HS-27A (cell line): ENCODE results near the gene TPD52L1.

ENCODE experiments used
- DNase-seq: peaks from one replicate; pipeline ENCODE4 v3.0.0-alpha.2; 2012; ENCODE audit warnings: low read depth, missing footprints

Gene TPD52L1

DNA sequence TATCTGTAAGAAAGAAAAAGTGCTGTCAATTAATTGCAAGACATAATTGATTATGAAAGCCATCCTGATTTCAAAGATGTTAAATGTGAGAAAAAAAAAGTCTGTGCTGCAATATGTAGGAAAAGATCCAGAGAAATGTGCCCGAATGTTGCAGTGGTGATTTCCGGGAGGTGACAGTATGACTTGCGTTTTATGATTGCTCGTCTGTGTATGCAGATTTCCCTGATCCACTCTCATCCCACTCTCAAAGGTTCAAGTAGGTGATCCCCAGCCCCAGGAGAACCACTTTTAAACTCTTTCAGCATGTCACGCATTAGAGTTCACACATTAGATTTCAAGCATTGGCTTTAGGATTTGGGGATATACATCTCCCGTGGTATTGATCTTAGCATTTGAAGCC is 57.8 kb downstream of the TPD52L1 start:
- DNase-seq: no peak

DNA sequence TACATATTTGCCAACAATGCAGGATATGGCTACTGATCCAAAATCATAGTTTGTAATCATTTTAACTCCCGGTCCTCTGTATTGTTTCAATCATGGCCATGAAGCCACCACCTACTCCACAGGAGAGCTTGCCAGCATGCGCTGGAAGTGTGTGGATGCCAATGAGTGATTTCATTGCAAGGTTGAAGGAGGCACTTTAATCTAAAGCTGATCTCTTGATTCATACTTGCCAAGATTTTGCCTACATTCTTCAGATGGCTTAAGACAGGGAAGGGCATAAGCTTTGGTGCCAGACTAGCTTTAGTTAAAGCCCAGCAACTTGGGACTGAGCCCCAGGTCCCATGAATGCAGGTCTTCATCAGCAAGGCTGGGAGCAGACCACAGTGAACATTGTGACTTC is 58.8 kb downstream of the TPD52L1 start:
- no peak for DNase-seq

DNA sequence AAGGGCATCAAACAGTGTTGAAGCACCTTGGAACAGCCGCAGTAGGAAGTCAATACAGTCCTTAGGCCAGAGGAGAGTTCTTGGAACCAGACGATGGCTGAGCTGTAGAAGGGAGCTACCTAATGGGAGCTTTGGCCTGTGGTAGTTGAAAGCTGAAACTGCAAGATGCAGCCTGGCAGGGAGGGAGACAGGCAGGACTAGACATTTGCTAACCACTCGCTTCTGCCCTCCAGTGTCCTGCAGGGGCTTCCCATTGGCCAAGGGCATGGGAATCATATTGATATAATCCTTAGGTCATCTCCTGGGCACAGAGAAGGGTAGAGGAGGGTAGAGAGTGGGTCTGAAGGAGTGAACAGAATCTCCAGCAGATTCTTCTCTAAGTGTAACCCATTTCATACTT is 60.4 kb downstream of the TPD52L1 start:
- no peak for DNase-seq

DNA sequence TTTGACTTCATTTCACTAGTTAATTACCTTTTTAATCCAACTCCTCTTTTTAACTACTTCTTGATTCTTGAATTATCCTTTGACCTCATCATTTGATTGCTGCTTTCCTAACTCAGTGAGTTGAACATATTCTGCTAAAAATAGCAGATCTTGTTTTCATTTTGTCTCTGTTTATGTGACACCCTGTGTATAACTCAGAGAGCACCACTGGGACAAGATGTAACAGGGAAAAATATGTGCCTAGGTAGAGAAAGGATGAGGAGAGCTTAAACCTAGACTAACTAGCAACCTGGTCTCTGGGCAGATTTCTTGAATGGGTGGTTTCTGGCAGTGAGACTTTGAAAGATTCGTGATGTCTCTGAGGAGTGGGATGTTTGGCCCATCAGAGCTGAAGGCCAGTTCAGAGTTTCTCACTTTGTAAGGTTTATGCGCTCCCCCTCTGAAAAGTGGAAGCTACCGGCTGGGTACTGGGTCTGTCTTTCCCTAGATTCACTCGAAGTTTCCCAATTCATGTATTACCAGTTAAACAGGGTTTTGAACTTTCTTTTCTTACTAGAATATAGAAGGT is 61.8 kb downstream of the TPD52L1 start:
- no peak for DNase-seq

DNA sequence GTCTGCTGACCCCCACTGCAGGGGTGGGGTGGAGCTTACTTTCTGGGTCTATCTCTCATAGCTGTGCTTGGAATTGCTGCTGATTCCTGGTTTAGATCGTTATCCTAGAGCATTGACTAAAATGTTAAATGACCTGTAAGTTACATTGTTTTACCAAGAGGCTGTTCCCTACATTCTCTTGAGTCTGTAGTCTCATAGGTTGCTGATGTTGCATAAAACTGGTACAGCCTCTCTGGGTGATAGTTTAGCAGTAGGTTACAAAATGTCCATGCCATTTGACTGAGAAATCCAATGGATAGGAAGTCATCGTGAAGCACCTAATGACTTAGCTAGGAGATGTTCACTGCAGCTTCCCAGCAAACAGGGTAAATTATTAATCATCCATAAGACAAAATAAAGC is 62.4 kb downstream of the TPD52L1 start:
- DNase-seq: no peak

DNA sequence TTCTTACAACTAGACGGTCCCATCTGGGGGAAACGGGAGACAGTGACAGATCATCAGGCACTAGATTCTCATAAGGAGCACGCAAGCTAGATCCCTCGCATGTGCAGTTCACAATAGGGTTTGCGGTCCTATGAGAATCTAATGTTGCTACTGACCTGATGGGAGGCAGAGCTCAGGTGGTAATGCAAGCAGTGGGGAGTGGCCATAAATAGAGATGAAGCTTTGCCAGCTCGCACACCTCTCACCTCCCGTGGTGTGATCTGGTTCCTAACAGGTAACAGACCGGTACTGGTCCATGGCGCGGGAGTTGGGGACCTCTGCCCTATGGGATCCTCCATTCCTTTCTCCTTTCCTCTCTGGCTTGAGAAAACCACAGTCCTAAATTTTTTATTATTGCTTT is 63.8 kb downstream of the TPD52L1 start:
- no peak for DNase-seq

DNA sequence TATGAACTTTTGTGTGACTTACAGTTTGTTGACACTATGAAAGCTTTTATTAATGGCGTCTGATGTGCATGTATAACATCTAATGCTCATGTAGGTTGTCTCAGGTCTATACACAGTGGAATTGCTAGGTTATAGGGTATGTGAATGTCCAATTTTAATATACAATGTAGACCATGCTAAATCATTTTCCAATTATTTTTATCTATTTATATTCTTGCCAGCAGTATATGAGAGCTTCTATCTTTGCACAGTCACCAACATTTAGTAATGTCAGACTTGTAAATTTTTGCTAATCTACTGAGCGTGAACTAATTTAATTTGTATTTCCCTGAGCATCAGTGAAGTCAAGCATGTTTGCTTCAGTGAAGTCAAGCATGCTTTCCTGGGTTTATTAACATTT is 64.4 kb downstream of the TPD52L1 start:
- DNase-seq: no peak

DNA sequence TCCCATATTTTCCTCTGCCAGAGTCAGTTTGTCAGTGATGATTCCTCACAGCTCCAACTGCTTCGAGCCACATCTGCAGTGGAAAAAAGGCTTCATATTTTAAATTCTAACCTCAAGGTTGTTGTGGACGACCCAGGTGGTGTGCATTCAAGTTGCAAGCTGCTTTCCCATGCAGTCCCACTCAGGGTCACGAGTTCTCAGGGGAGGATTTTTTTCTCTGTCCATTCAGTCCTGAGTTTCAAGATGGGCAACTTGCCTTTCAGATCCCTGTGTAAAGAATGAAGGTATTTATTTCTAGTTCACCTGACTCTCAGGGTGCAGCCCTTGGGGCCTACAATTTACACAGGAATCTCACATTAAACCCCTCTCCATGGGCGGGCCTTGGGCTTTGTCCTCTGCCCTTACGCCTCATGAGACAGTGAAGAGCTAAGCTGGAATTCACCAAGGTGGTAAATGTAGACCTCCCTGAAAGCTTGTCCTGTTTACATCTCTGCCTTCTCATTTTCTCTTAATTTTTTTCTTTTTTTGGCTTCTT is 65.9 kb downstream of the TPD52L1 start:
- DNase-seq: no peak

- no peak for DNase-seq
Observed at GRCh38 chr6:125220712-125221111, 67.1 kb downstream of the TPD52L1 start.

DNA sequence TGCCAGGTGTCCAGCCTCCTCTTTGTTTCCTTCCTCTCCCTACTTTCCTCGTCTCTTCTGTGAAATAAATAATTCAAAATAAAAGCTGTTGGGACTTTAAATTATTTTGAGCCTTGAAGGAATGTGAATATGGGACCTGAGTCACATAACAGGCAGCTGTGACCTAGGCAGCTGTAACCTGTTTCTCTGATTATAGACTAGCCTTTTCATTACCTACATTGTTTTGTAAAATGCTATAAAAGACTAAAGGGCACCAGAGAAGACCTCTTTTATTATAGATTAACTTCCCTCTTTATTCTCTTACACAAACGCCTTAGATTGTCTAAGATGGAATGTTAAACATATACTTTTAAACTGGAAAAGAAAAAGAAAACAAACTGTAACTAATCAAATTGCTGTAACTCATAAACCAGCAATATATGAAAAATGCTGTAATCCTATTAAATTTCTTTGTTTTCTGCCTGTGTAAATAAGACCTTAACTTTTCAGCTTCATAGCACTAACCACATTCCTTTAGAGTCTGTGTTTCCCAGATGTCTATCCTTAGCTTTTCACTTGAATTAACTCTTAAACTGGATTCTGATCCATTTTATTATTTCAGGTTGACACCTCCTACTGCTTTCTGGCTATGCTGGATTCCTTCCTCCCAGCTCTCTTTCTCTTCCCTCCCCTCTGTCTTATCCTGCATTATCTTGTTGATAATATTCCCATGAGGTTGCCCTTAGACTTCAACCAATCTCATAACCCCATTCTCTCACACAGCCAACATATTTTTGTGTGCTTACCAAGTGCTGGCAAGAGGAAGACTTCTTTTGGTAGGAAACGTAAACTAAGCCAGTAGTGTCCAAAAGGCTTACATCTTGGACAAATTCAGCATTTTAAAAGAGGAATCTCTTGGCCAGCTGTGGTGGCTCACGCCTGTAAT is 69.2 kb downstream of the TPD52L1 start:
- no peak for DNase-seq

- no peak for DNase-seq
Observed at GRCh38 chr6:125224231-125224861, 70.8 kb downstream of the TPD52L1 start.

DNA sequence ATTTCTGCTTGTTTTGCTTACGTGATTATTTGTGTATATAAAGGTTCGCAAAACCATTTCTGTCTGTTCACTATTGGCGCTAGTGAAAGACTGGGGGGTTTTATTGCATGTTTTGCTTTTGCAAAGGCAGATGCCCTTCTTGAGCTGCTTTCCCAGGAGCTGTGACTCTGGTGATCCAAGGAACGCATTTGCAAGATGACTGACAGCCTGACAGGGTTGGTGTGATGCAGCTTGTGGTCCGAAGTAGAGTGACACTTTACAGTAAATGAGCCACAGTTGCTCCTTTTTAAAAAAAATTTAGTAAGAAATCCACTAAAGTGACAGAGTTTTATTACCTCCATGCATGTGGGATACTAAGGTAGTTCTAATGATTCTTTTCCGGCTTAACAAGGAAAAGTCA is 73.7 kb downstream of the TPD52L1 start:
- no peak for DNase-seq

DNA sequence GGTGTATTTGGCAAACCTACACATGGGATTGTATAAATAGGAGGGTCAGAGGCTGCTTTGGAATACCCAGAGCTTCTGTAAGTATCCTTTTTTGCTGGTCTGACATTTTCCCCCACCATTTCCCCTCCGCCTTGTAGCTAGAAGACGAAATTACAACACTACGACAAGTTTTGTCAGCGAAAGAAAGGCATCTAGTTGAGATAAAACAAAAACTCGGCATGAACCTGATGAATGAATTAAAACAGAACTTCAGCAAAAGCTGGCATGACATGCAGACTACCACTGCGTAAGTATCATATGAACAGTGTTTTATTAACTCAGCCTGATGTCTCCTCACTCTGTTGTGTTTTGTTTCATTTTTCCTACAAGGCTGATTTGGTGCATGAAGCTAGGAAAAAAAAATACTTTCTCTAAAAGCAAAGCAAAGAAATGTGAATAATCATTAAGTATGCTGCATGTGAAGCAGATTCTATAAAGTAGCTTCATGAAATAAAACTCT is 75.5 kb downstream of the TPD52L1 start:
- DNase-seq: no peak

- no peak for DNase-seq
Observed at GRCh38 chr6:125230674-125231073, 77.1 kb downstream of the TPD52L1 start.

DNA sequence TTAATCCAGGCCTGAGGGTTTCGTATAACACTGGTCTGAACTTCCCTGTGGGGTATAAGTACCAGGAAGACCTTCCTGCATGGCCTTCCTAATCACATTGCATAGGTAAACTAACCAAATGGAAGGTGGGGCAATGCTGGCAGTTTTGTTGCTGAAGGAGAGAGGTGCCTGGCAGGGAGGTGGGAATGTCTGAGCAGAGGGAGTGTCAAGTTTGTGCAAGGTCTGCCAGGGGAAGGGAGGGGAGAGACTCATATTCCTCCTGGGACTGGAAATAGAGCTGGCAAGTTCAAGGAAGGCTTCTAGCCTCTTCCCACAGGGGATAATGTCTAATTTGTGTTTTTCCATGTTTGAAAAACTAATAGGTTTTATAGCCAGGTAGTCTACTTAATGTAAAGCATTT is 77.6 kb downstream of the TPD52L1 start:
- no peak for DNase-seq

DNA sequence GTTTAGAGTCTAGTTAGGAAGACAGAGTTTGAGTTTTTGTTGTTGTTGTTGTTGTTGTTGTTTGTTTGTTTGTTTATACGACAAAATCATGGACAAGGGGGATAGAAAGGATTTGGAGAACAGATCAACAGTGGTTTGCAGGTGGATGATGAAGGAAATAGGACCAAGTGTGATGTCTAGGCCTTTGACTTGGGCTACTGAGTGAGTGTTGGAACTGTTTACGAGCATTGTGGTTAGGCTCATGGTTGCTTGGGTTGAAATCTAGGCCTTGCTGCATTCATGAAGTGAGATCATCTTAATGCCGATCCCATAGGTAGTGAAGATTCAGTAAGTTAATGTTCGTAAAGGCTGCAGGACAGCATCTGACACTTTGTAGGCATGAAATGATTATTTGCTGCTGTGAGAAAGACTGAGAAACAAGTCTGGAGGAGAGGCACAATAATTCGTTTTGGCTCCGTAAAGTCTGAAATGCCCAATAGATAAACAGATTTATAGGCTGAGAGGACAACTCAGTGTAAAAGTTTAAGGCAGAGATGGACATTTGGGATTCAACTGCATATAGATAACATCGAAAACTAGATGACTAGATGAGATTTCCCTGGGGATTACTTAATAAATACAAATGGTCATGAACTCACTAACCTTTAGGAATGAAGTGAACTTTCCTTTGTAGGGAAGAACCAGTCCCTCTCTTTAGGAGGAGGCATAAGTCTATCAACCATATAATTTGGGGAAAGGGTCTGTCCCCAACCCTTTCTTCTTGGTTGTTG is 78.2 kb downstream of the TPD52L1 start:
- DNase-seq: no peak

DNA sequence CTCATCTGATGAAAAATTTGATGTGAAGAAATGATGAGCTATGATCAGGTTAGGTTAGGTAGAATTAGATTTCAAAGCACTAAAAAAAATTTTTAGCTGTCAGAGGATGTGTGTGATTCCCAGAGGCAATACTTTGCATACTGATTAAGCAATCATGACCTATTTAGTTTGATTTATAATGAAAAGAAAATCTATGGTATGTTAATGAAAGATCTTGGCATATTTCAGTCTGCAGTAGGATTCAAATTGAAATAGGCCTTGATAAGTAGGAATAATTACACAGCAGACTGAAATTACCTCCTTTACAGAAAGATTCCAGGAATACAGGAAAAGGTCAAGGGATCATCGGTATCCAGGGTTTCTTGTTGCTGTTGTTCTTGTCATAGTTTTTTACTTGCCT is 78.9 kb downstream of the TPD52L1 start:
- no peak for DNase-seq

GRCh38 chr6:125233202-125233601 is 79.6 kb downstream of the TPD52L1 start:
- no peak for DNase-seq

GRCh38 chr6:125236536-125237327 is 83.2 kb downstream of the TPD52L1 start:
- no peak for DNase-seq

- no peak for DNase-seq
Observed at GRCh38 chr6:125237764-125238163, 84.2 kb downstream of the TPD52L1 start.

GRCh38 chr6:125245109-125245508 is 91.5 kb downstream of the TPD52L1 start:
- DNase-seq: no peak
